GM23338 (cell line): ENCODE measurements around the gene CHD8. TPM values are rescaled to one million over a fixed set of nuclear protein-coding genes. Genes with fewer than 3 reads are reported as not detected.

ENCODE experiments used
- ATAC-seq: fragments of 200-7000 bp; cut with Tn5 transposase; 3 replicates; pipeline ENCODE4 v1.9.1; 2020
- DNase-seq: peaks from one replicate; pipeline ENCODE4 v3.0.0-alpha.2; 2015; ENCODE audit warnings: low spot score
- H2AFZ ChIP-seq: fragments of 200-600 bp; sonication (generic); 2 replicates; pipeline ENCODE4 v1.8.0; 2016; ENCODE audit warnings: antibody characterized with exemption, mild to moderate bottlenecking, moderate library complexity
- H3F3A ChIP-seq: fragments of 200-600 bp; sonication (generic); replicated peaks from 2 replicates; pipeline ENCODE4 v1.8.0; 2017; ENCODE audit warnings: antibody characterized with exemption, mixed run types, low read depth
- H3K27ac ChIP-seq: fragments of 200-600 bp; sonication (generic); 2 replicates; pipeline ENCODE4 v1.6.1; 2016; ENCODE audit warnings: low read depth
- H3K27me3 ChIP-seq: fragments of 200-600 bp; sonication (generic); 2 replicates; pipeline ENCODE4 v1.8.0; 2016; ENCODE audit warnings: mild to moderate bottlenecking, mixed run types, moderate library complexity; ENCODE audit not compliant: insufficient read depth
- H3K36me3 ChIP-seq: fragments of 200-600 bp; sonication (generic); 2 replicates; pipeline ENCODE4 v1.8.0; 2016; ENCODE audit warnings: mild to moderate bottlenecking; ENCODE audit not compliant: insufficient read depth
- H3K4me1 ChIP-seq: fragments of 200-600 bp; sonication (generic); 2 replicates; pipeline ENCODE4 v1.8.0; 2016; ENCODE audit warnings: mild to moderate bottlenecking, moderate library complexity; ENCODE audit not compliant: insufficient read depth
- H3K4me2 ChIP-seq: fragments of 200-600 bp; sonication (generic); 2 replicates; pipeline ENCODE4 v1.7.1; 2017; ENCODE audit warnings: mixed run types
- H3K4me3 ChIP-seq: fragments of 200-600 bp; sonication (generic); 2 replicates; pipeline ENCODE4 v1.6.1; 2016; ENCODE audit warnings: mixed run types
- H3K79me2 ChIP-seq: fragments of 200-600 bp; sonication (generic); replicated peaks from 2 replicates; pipeline ENCODE4 v1.8.0; 2017; ENCODE audit warnings: mild to moderate bottlenecking; ENCODE audit not compliant: insufficient read depth
- H3K9me2 ChIP-seq: fragments of 200-600 bp; sonication (generic); 2 replicates; pipeline ENCODE4 v1.8.0; 2017; ENCODE audit not compliant: insufficient read depth
- H4K20me1 ChIP-seq: fragments of 200-600 bp; sonication (generic); replicated peaks from 2 replicates; pipeline ENCODE4 v1.8.0; 2017; ENCODE audit warnings: mild to moderate bottlenecking; ENCODE audit not compliant: insufficient read depth
- H3K27ac Mint-ChIP-seq: 2 replicates; pipeline ENCODE4 v1.8.0; 2020; ENCODE audit warnings: inconsistent platforms, mild to moderate bottlenecking, moderate library complexity, mixed read lengths
- H3K27me3 Mint-ChIP-seq: 3 replicates; pipeline ENCODE4 v1.8.0; 2022; ENCODE audit warnings: low read depth, mild to moderate bottlenecking, moderate library complexity, mixed read lengths, inconsistent platforms; ENCODE audit not compliant: insufficient read depth, poor library complexity
- H3K36me3 Mint-ChIP-seq: 3 replicates; pipeline ENCODE4 v1.8.0; 2021; ENCODE audit warnings: low read depth, mild to moderate bottlenecking, inconsistent platforms, moderate library complexity, mixed read lengths
- H3K4me1 Mint-ChIP-seq: 3 replicates; pipeline ENCODE4 v1.8.0; 2020; ENCODE audit warnings: mild to moderate bottlenecking, inconsistent platforms, mixed read lengths
- H3K4me3 Mint-ChIP-seq: 3 replicates; pipeline ENCODE4 v1.8.0; 2021; ENCODE audit warnings: moderate library complexity, mild to moderate bottlenecking, inconsistent platforms, mixed read lengths
- H3K9me3 Mint-ChIP-seq: 3 replicates; pipeline ENCODE4 v1.8.0; 2020; ENCODE audit warnings: moderate library complexity, mild to moderate bottlenecking, inconsistent platforms, mixed read lengths
- CREB1 ChIP-seq: fragments of 250-450 bp; sonication (Bioruptor Pico); IDR thresholded peaks from 2 replicates; pipeline ENCODE4 v1.5.0; 2020; ENCODE audit warnings: low read depth, mild to moderate bottlenecking, moderate library complexity
- EZH2 ChIP-seq: fragments of 200-600 bp; sonication (generic); IDR thresholded peaks from one replicate; pipeline ENCODE4 v1.8.0; 2017; ENCODE audit warnings: antibody characterized with exemption, mild to moderate bottlenecking, low read depth; ENCODE audit not compliant: unreplicated experiment
- EZH2phosphoT487 ChIP-seq: fragments of 200-600 bp; sonication (generic); IDR thresholded peaks from one replicate; pipeline ENCODE4 v1.8.1; 2018; ENCODE audit warnings: antibody characterized with exemption; ENCODE audit not compliant: unreplicated experiment
- JUNB ChIP-seq: IDR thresholded peaks from one replicate; pipeline ENCODE4 v1.6.1; 2016; ENCODE audit warnings: antibody characterized with exemption; ENCODE audit not compliant: unreplicated experiment
- NANOG ChIP-seq: IDR thresholded peaks from 2 replicates; pipeline ENCODE4 v1.6.1; 2016; ENCODE audit warnings: antibody characterized with exemption, borderline replicate concordance
- POLR2AphosphoS5 ChIP-seq: IDR thresholded peaks from 2 replicates; pipeline ENCODE4 v1.6.1; 2016; ENCODE audit warnings: antibody characterized with exemption, low read depth
- STAT1 ChIP-seq: IDR thresholded peaks from one replicate; pipeline ENCODE4 v1.6.1; 2016; ENCODE audit warnings: antibody characterized with exemption; ENCODE audit not compliant: unreplicated experiment
- ZNF114 ChIP-seq: fragments of 250-450 bp; sonication (Bioruptor Pico); IDR thresholded peaks from 2 replicates; pipeline ENCODE4 v1.5.0; 2020; ENCODE audit warnings: mild to moderate bottlenecking, moderate library complexity
- polyA plus RNA-seq: library from polyadenylated mRNA; unstranded; fragments of >200 nt; fragmentation: Nextera tagmentation; extraction: Ambion mirVana; gene quantifications from 2 replicates; pipeline ENCODE4 v1.2.1, GENCODE V29; 2016
- total RNA-seq: library from RNA; depleted of rRNA; stranded (reverse); fragments of >200 nt; shearing (Covaris generic); gene quantifications from 2 replicates; pipeline ENCODE4 v1.2.3, GENCODE V29; 2014
- TF ChIP-seq, protein P1 (sequence below): IDR thresholded peaks from one replicate; pipeline ENCODE4 v1.6.1; 2018; ENCODE audit warnings: antibody characterized with exemption; ENCODE audit not compliant: unreplicated experiment
- TF ChIP-seq, protein P2 (sequence below), 2 experiments: fragments of 200-600 bp in 1 of 2; sonication (generic) in 1 of 2; conservative IDR thresholded peaks; 2 replicates each; pipeline versions ENCODE4 v1.5.1 to v1.6.1; 2016 to 2017; ENCODE audit warnings: antibody characterized with exemption in 2 of 2, low read depth in 2 of 2, mild to moderate bottlenecking in 2 of 2, moderate library complexity in 1 of 2
- TF ChIP-seq, protein P3 (sequence below): IDR thresholded peaks from 2 replicates; pipeline ENCODE4 v1.6.1; 2016; ENCODE audit warnings: antibody characterized with exemption

CHD8 gene
- total and polyA plus RNA-seq, 2 experiments from 2014 or later = 96.2 to 129 TPM

DNA sequence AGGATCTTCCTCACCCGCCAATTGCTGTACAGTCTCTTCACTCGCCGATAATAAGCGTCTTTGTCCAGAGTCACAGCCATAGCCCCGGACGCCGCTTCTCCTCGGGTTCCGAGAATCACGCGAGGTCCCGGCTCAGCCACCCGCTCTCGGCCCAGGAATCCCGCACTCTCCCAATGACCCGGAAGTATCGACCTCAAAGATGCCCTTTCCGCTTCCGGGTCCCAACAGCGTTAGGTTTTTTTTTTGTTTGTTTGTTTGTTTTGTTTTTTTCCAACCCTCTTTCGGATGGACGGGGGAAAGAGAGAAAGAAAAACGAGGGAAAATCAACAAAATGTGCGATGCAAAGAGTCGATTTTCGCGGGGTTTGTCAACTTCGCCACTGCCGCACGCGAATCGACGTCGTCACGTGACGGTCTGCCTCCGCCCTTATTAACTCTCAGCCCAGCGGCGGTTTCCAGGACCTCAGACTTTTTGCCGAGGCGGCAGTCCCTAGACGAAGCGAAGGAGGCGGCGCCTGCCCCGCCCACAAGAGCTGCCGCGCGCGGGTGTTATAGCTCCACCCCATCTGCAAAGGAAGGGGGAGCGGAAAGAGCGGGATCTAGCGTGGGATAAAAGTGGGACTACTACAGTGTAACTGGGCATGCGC is 72.0 kb downstream of the CHD8 start, which contains the start of gene SUPT16H:
Gene SUPT16H, minus strand, starts transcription at position 172 of the 646 bp plus-strand sequence. Its CDS starts 92 bp downstream, at position 80.
- Histone ChIP-seq H3K79me2 (peaks cover 48% of the 10 kb centered on the region), H3K4me2 (peak within 1 kb of the TSS; percentile 81), H3K4me3 (peak within 1 kb of the TSS; percentile 87), H2AFZ (peak within 1 kb of the TSS; percentile 48), H3K9me2 (no peaks in the 10 kb centered on the region), H3K27me3 (no peaks in the 10 kb centered on the region), H4K20me1 (peaks cover 19% of the 10 kb centered on the region), H3F3A (peaks cover 9% of the 10 kb centered on the region), H3K4me1 (peaks cover 3% of the 10 kb centered on the region; the same call in 1 of the 2 replicates), H3K36me3 (peaks cover 12% of the 10 kb centered on the region), H3K27ac (peak within 1 kb of the TSS; percentile 91)
- peaks cover 45% of the 10 kb centered on the region for H3K36me3 Mint-ChIP-seq
- peak within 1 kb of the TSS; percentile 100 for H3K27ac Mint-ChIP-seq
- H3K4me1 Mint-ChIP-seq = peaks cover 10% of the 10 kb centered on the region
- no peaks in the 10 kb centered on the region for H3K9me3 Mint-ChIP-seq
- TF ChIP-seq, protein P1, sequence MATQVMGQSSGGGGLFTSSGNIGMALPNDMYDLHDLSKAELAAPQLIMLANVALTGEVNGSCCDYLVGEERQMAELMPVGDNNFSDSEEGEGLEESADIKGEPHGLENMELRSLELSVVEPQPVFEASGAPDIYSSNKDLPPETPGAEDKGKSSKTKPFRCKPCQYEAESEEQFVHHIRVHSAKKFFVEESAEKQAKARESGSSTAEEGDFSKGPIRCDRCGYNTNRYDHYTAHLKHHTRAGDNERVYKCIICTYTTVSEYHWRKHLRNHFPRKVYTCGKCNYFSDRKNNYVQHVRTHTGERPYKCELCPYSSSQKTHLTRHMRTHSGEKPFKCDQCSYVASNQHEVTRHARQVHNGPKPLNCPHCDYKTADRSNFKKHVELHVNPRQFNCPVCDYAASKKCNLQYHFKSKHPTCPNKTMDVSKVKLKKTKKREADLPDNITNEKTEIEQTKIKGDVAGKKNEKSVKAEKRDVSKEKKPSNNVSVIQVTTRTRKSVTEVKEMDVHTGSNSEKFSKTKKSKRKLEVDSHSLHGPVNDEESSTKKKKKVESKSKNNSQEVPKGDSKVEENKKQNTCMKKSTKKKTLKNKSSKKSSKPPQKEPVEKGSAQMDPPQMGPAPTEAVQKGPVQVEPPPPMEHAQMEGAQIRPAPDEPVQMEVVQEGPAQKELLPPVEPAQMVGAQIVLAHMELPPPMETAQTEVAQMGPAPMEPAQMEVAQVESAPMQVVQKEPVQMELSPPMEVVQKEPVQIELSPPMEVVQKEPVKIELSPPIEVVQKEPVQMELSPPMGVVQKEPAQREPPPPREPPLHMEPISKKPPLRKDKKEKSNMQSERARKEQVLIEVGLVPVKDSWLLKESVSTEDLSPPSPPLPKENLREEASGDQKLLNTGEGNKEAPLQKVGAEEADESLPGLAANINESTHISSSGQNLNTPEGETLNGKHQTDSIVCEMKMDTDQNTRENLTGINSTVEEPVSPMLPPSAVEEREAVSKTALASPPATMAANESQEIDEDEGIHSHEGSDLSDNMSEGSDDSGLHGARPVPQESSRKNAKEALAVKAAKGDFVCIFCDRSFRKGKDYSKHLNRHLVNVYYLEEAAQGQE = no peak
- TF ChIP-seq EZH2phosphoT487 (no peak), CREB1 (CRISPR knock-in tag) (peak; percentile 55), STAT1 (no peak)
- TF ChIP-seq, protein P2, sequence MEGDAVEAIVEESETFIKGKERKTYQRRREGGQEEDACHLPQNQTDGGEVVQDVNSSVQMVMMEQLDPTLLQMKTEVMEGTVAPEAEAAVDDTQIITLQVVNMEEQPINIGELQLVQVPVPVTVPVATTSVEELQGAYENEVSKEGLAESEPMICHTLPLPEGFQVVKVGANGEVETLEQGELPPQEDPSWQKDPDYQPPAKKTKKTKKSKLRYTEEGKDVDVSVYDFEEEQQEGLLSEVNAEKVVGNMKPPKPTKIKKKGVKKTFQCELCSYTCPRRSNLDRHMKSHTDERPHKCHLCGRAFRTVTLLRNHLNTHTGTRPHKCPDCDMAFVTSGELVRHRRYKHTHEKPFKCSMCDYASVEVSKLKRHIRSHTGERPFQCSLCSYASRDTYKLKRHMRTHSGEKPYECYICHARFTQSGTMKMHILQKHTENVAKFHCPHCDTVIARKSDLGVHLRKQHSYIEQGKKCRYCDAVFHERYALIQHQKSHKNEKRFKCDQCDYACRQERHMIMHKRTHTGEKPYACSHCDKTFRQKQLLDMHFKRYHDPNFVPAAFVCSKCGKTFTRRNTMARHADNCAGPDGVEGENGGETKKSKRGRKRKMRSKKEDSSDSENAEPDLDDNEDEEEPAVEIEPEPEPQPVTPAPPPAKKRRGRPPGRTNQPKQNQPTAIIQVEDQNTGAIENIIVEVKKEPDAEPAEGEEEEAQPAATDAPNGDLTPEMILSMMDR (conservative IDR thresholded peaks at IDR 0.05; ENCODE audit: low read depth in 2 of 2) = 0 out of 4 replicates have a peak, but pooled peaks of 1 of the 2 experiments have one; percentile 3
- peak within 1 kb of the TSS; percentile 97 for H3K4me3 Mint-ChIP-seq
- DNase-seq = peak; percentile 99
- ATAC-seq = peak; percentile 95
- H3K27me3 Mint-ChIP-seq = peaks cover 16% of the 10 kb centered on the region

DNA sequence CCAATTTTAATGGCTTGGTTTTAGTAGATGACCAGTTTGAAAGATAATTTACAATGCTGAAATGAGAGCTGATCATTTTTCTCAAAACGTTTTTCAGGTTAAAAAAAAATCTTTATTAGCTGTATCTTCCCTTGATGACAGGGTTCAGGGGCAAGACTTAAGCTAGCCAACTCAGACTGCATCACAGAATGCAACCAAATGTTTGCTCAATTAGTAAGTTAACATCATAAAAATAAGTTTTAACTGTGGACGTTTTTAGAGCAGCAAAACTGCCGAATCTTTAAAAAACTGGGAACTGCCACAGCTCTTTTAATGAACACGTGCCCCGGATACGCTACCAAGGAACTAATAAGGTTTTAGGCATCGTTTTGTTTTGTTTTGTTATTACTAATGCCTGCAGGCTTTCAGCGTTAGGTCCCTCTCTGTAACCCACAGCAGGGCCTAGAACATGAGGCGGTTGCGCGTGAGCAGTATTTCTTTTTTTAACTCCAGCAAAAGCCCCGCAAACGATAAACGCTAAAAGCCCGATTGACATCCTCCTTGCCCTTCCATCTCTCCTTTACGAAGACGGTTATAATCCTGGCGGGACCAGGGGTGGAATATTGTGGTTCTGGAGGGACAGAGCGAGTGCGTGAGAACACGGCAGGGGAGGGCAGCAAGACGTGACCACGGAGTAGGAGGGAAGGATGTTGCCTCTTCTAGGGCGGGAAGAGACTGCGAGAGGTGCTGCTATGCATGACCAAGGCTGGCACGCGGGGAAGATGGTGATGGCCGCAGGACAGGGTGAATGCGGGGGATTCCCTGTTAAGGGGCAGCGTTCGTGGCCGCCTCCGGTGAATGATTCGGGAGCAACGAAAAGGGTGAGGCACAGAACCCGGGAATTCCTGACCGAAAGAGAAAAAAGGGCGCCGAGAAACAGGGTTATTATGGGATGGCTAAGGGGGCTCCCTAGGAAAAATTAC is 72.8 kb downstream of the CHD8 start:
- Histone ChIP-seq H3K27me3 (no peaks in the 10 kb centered on the region), H4K20me1 (peaks cover 22% of the 10 kb centered on the region), H3K4me1 (peaks cover 3% of the 10 kb centered on the region; the same call in 1 of the 2 replicates), H3K9me2 (no peaks in the 10 kb centered on the region), H3K79me2 (peaks cover 56% of the 10 kb centered on the region), H2AFZ (no peak overlapping the region), H3K4me2 (peak overlapping the region; percentile 81), H3K36me3 (peaks cover 7% of the 10 kb centered on the region), H3F3A (peaks cover 9% of the 10 kb centered on the region), H3K4me3 (peak overlapping the region; percentile 87), H3K27ac (peak overlapping the region; percentile 91)
- Mint-ChIP-seq H3K27ac (peak overlapping the region; percentile 100), H3K36me3 (peaks cover 42% of the 10 kb centered on the region), H3K4me3 (peak overlapping the region; percentile 97), H3K4me1 (peaks cover 10% of the 10 kb centered on the region), H3K9me3 (no peaks in the 10 kb centered on the region), H3K27me3 (peaks cover 16% of the 10 kb centered on the region)
- ATAC-seq = peak; percentile 46
- peak; percentile 57 for DNase-seq
- TF ChIP-seq, protein P3, sequence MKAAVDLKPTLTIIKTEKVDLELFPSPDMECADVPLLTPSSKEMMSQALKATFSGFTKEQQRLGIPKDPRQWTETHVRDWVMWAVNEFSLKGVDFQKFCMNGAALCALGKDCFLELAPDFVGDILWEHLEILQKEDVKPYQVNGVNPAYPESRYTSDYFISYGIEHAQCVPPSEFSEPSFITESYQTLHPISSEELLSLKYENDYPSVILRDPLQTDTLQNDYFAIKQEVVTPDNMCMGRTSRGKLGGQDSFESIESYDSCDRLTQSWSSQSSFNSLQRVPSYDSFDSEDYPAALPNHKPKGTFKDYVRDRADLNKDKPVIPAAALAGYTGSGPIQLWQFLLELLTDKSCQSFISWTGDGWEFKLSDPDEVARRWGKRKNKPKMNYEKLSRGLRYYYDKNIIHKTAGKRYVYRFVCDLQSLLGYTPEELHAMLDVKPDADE = no peak
- TF ChIP-seq NANOG (no peak), ZNF114 (CRISPR knock-in tag) (no peak), POLR2AphosphoS5 (no peak), STAT1 (no peak), EZH2phosphoT487 (no peak), JUNB (no peak), EZH2 (no peak), CREB1 (CRISPR knock-in tag) (no peak)
- TF ChIP-seq, protein P2 (conservative IDR thresholded peaks at IDR 0.05; ENCODE audit: low read depth in 2 of 2) = no peak
